Activated CD8-positive, alpha-beta memory T cell treated with anti-CD3 and anti-CD28 coated beads for 4 hours (primary cell): ENCODE measurements around the gene GLT8D1.
A peak's percentile ranks its signal among the peaks of the same experiment; 100 is the strongest.
"Not testable (repeated sequence)": the region's sequence is repeated elsewhere in the genome, so short reads cannot be mapped to it uniquely, and the experiment has no call there.

Experiments used
- DNase-seq, 2 donors: peaks; one replicate each; pipeline ENCODE4 v3.0.0-alpha.2; 2020; ENCODE audit warnings: low read depth in 2 of 2

Gene GLT8D1

GRCh38 chr3:52681596-52681995 is 24.0 kb downstream of the GLT8D1 start:
- no peak for DNase-seq

GRCh38 chr3:52679811-52680210 is 25.8 kb downstream of the GLT8D1 start:
- DNase-seq: no peak

GRCh38 chr3:52679199-52679538 is 26.4 kb downstream of the GLT8D1 start:
- no peak for DNase-seq

- no peak for DNase-seq
Measured at GRCh38 chr3:52678265-52679198, 27.1 kb downstream of the GLT8D1 start.

GRCh38 chr3:52676201-52676600 is 29.4 kb downstream of the GLT8D1 start:
- DNase-seq: not testable (repeated sequence)

- DNase-seq: no peak
Measured at GRCh38 chr3:52671676-52672075, 33.9 kb downstream of the GLT8D1 start.

- DNase-seq: peak in 1 of 2 donors; percentile 13
Measured at GRCh38 chr3:52670621-52671521, 34.7 kb downstream of the GLT8D1 start.

GRCh38 chr3:52663098-52663497 is 42.5 kb downstream of the GLT8D1 start:
- DNase-seq: no peak

GRCh38 chr3:52660046-52660445 is 45.5 kb downstream of the GLT8D1 start:
- DNase-seq: no peak

GRCh38 chr3:52655895-52656294 is 49.7 kb downstream of the GLT8D1 start:
- no peak for DNase-seq

GRCh38 chr3:52651592-52651991 is 54.0 kb downstream of the GLT8D1 start:
- no peak for DNase-seq

GRCh38 chr3:52650439-52650838 is 55.2 kb downstream of the GLT8D1 start:
- no peak for DNase-seq

GRCh38 chr3:52649461-52650210 is 56.0 kb downstream of the GLT8D1 start:
- no peak for DNase-seq

- no peak for DNase-seq
Measured at GRCh38 chr3:52645549-52645948, 60.0 kb downstream of the GLT8D1 start.
